IMR-90 (cell line): ENCODE measurements around the gene EXOC6B. TPM values are rescaled to one million over a fixed set of nuclear protein-coding genes. Genes with fewer than 3 reads are reported as not detected.

Experiments used
- ATAC-seq: fragments of 200-7000 bp; cut with Tn5 transposase; 2 replicates; pipeline ENCODE4 v1.9.1; 2020; ENCODE audit warnings: low read depth, mild to moderate bottlenecking, moderate library complexity
- BruUV-seq: library from RNA; stranded (reverse); fragments of 400-500 nt; replicated peaks from 2 replicates; lab custom pipeline; 2021; lab: Mats Ljungman, UMichigan
- CTCF ChIA-PET: fragments of 300-600 bp; formaldehyde crosslinking; extraction: SDS; loops from one replicate; lab custom pipeline; 2021; ENCODE audit warnings: antibody characterized with exemption; lab: Yijun Ruan, JAX
- POLR2A ChIA-PET: fragments of 300-600 bp; sonication (Branson Sonifier 250); formaldehyde crosslinking; loops from one replicate; lab custom pipeline; 2022; ENCODE audit warnings: antibody characterized with exemption; ENCODE audit not compliant: unreplicated experiment; lab: Charles Lee
- DNase-seq: peaks from one replicate; pipeline ENCODE4 v3.0.0; 2013
- H2AFZ ChIP-seq: replicated peaks from 2 replicates; pipeline ENCODE3; 2013; ENCODE audit warnings: low read length, mild to moderate bottlenecking; ENCODE audit not compliant: poor library complexity
- H2AK5ac ChIP-seq: 2 replicates; pipeline ENCODE4 v1.6.1; 2013; ENCODE audit warnings: low read depth, low read length, inconsistent platforms
- H2AK9ac ChIP-seq: replicated peaks from 2 replicates; pipeline ENCODE3; 2013; ENCODE audit warnings: mild to moderate bottlenecking, low read depth, low read length, moderate library complexity; ENCODE audit not compliant: poor library complexity
- H2BK120ac ChIP-seq: 2 replicates; pipeline ENCODE4 v1.6.1; 2013; ENCODE audit warnings: low read depth, low read length, inconsistent platforms
- H2BK15ac ChIP-seq: 3 replicates; pipeline ENCODE4 v1.6.1; 2013; ENCODE audit warnings: low read depth, low read length, inconsistent platforms
- H2BK20ac ChIP-seq: 2 replicates; pipeline ENCODE4 v1.6.1; 2013; ENCODE audit warnings: low read depth, mild to moderate bottlenecking, inconsistent platforms, low read length, moderate library complexity
- H2BK5ac ChIP-seq: 2 replicates; pipeline ENCODE4 v1.6.1; 2013; ENCODE audit warnings: mild to moderate bottlenecking, low read depth, low read length, inconsistent platforms; ENCODE audit not compliant: poor library complexity, severe bottlenecking
- H3K14ac ChIP-seq: replicated peaks from 2 replicates; pipeline ENCODE4 v1.6.1; 2013; ENCODE audit warnings: low read depth, low read length, inconsistent platforms
- H3K18ac ChIP-seq: 2 replicates; pipeline ENCODE4 v1.6.1; 2013; ENCODE audit warnings: low read depth, low read length, control low read depth
- H3K23ac ChIP-seq: 2 replicates; pipeline ENCODE4 v1.6.1; 2013; ENCODE audit warnings: low read depth, low read length, inconsistent platforms
- H3K27ac ChIP-seq: 2 replicates; pipeline ENCODE4 v1.5.1; 2013; ENCODE audit warnings: mild to moderate bottlenecking, control low read depth, low read length; ENCODE audit not compliant: insufficient read depth
- H3K27me3 ChIP-seq: 2 replicates; pipeline ENCODE4 v1.6.1; 2013; ENCODE audit warnings: low read length; ENCODE audit not compliant: control insufficient read depth, insufficient read depth
- H3K36me3 ChIP-seq: 2 replicates; pipeline ENCODE4 v1.6.1; 2013; ENCODE audit warnings: low read length, mixed read lengths; ENCODE audit not compliant: control insufficient read depth, insufficient read depth
- H3K4ac ChIP-seq: 2 replicates; pipeline ENCODE4 v1.6.1; 2013; ENCODE audit warnings: low read depth, low read length, inconsistent platforms
- H3K4me1 ChIP-seq: 2 replicates; pipeline ENCODE4 v1.6.1; 2013; ENCODE audit warnings: low read length, mixed read lengths; ENCODE audit not compliant: control insufficient read depth, insufficient read depth
- H3K4me2 ChIP-seq: 2 replicates; pipeline ENCODE4 v1.6.1; 2013; ENCODE audit warnings: low read depth, mild to moderate bottlenecking, control low read depth, low read length, moderate library complexity
- H3K4me3 ChIP-seq: 2 replicates; pipeline ENCODE4 v1.5.1; 2013; ENCODE audit warnings: low read depth, mild to moderate bottlenecking, control low read depth, low read length, moderate library complexity; ENCODE audit not compliant: insufficient read depth
- H3K56ac ChIP-seq: 2 replicates; pipeline ENCODE4 v1.6.1; 2013; ENCODE audit warnings: low read length, inconsistent platforms; ENCODE audit not compliant: insufficient read depth; ENCODE audit errors: extremely low read depth
- H3K79me1 ChIP-seq, 2 experiments: 2 replicates each; pipeline ENCODE4 v1.6.1; 2013; ENCODE audit warnings: low read length in 2 of 2, inconsistent platforms in 1 of 2, low read depth in 1 of 2
- H3K9ac ChIP-seq: 2 replicates; pipeline ENCODE4 v1.6.1; 2013; ENCODE audit warnings: low read depth, low read length, control low read depth
- H3K9me1 ChIP-seq: 2 replicates; pipeline ENCODE4 v1.6.1; 2013; ENCODE audit warnings: low read length, inconsistent platforms; ENCODE audit not compliant: insufficient read depth
- H3K9me3 ChIP-seq: 2 replicates; pipeline ENCODE4 v1.6.1; 2013; ENCODE audit warnings: low read length; ENCODE audit not compliant: control insufficient read depth, insufficient read depth
- H4K20me1 ChIP-seq: 2 replicates; pipeline ENCODE4 v1.6.1; 2013; ENCODE audit warnings: low read length, inconsistent platforms; ENCODE audit not compliant: insufficient read depth
- H4K5ac ChIP-seq: 2 replicates; pipeline ENCODE4 v1.6.1; 2013; ENCODE audit warnings: mild to moderate bottlenecking, low read depth, low read length, control low read depth
- H4K8ac ChIP-seq, 2 experiments: 2 replicates each; pipeline ENCODE4 v1.6.1; 2013; ENCODE audit warnings: low read depth in 2 of 2, low read length in 2 of 2, control low read depth in 1 of 2, inconsistent platforms in 1 of 2
- H4K91ac ChIP-seq: 2 replicates; pipeline ENCODE4 v1.6.1; 2013; ENCODE audit warnings: low read depth, low read length, inconsistent platforms; ENCODE audit not compliant: insufficient read depth
- RCOR1 ChIP-seq: IDR thresholded peaks from 2 replicates; pipeline ENCODE4 v1.6.1; 2012; ENCODE audit warnings: mild to moderate bottlenecking, low read length, improper control_type of control experiment; ENCODE audit not compliant: insufficient replicate concordance
- USF2 ChIP-seq: fragments of 150-350 bp; IDR thresholded peaks from 2 replicates; pipeline ENCODE4 v1.6.1; 2017; ENCODE audit warnings: mild to moderate bottlenecking, antibody characterized with exemption, low read length, low read depth
- WGBS, 2 experiments: methylation state at CpG; one replicate each; pipeline versions ENCODE4 v1.1.5 to v1.1.7; 2013; ENCODE audit warnings: missing lambda C conversion rate in 2 of 2; ENCODE audit not compliant: insufficient read length in 1 of 2; ENCODE audit errors: extremely low coverage in 2 of 2; 5-methylcytosine and 5-hydroxymethylcytosine counted together
- dilution Hi-C: fragments of 300-500 bp; cut with HindIII; formaldehyde crosslinking; loops from one replicate; pipeline ENCODE4 v1.14.3; 2018; ENCODE audit warnings: low sequenced_read_pairs; ENCODE audit not compliant: unreplicated experiment
- in situ Hi-C: fragments of 300-500 bp; cut with MboI; formaldehyde crosslinking; loops from 3 replicates; pipeline ENCODE4 v1.14.3; 2019; ENCODE audit warnings: low sequenced_read_pairs, inconsistent platforms, mixed read lengths
- intact Hi-C: fragments of 100-400 bp; cut with micrococcal nuclease; formaldehyde crosslinking; loops from 2 replicates; pipeline ENCODE4 v1.10.0; 2022
- polyA plus RNA-seq, 3 experiments: library from polyadenylated mRNA; depleted of rRNA; stranded (reverse); fragments of >200 nt; gene quantifications; 2 replicates each; pipeline ENCODE4 v1.2.3, GENCODE V29; 2012; ENCODE audit warnings: low replicate concordance in 1 of 3
- total RNA-seq: library from RNA; depleted of rRNA; stranded (reverse); fragments of >200 nt; gene quantifications from 2 replicates; pipeline ENCODE4 v1.2.3, GENCODE V29; 2012

EXOC6B gene
- total and polyA plus RNA-seq, 2 of the 4 experiments (the other 2 are of a cell fraction) = 10.2 to 29.4 TPM

DNA sequence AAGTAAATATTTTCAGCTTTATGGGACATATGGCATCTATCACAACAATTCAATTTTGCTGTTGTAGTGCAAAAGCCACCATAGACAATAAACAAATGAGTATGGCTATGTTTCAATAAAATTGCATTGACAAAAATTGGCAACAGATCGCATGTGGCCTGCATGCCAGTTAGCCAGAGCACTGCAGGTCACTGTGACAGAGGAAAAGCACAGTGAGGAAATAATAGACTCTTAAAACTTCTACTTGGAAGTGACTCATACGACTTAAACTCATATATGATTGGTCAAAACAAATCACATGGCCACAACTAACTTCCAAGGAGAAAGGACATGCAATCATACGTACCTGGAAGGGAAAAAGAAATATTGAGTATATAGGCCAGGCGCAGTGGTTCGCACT lies 44.4 kb downstream of the EXOC6B start:
- in situ Hi-C loops = no loop called here
- Histone ChIP-seq H2BK15ac (no peak overlapping the region), H2BK20ac (no peak overlapping the region), H2BK120ac (no peak overlapping the region), H4K91ac (no peak overlapping the region), H3K14ac (no peak overlapping the region), H3K4me1 (peaks cover 2% of the 10 kb centered on the region; the same call in 1 of the 2 replicates), H4K5ac (no peak overlapping the region), H3K27me3 (no peaks in the 10 kb centered on the region), H2AFZ (no peak overlapping the region), H3K9me3 (no peaks in the 10 kb centered on the region), H3K23ac (no peak overlapping the region), H2AK5ac (no peak overlapping the region), H3K9me1 (no peaks in the 10 kb centered on the region), H3K56ac (no peak overlapping the region), H2AK9ac (no peak overlapping the region), H3K4me2 (no peak overlapping the region), H3K18ac (no peak overlapping the region), H2BK5ac (no peak overlapping the region), H3K4ac (no peak overlapping the region), H4K8ac (no peak overlapping the region), H3K4me3 (no peak overlapping the region), H3K79me1 (peaks cover 9 to 26% of the 10 kb centered on the region in 2 experiments; a peak in 3 of 4 replicates), H4K20me1 (no peaks in the 10 kb centered on the region; the same call in none of the 2 replicates), H3K9ac (no peak overlapping the region), H3K27ac (no peak overlapping the region), H3K36me3 (no peaks in the 10 kb centered on the region)
- no CpG with 5 or more reads among the region's 5 CpGs for WGBS, 2 experiments
- no peak for DNase-seq
- no peak for ATAC-seq
- no TSS peak for BruUV-seq
- intact Hi-C loops = no loop called here
- peak; percentile 47; the same call in 1 of the 2 replicates for TF ChIP-seq USF2
- TF ChIP-seq RCOR1 = no peak
- CTCF ChIA-PET = interaction anchor here (0.6 to 2.7 kb wide), 3 partner anchors 79 to 176 kb away, joined by 3 to 10 read pairs (median 4); no protein-coding TSS in a partner anchor
- dilution Hi-C loops = no loop called here
- POLR2A ChIA-PET = interaction anchor here (0.6 kb wide), 1 partner anchor 51 kb away, joined by 5 read pairs; no protein-coding TSS in a partner anchor
